GM19324 (cell line): ENCODE results near the gene CHRDL2.
"Not testable (repeated sequence)": the region's sequence is repeated elsewhere in the genome, so short reads cannot be mapped to it uniquely, and the experiment has no call there.

Experiments
- ATAC-seq: cut with Tn5 transposase; IDR thresholded peaks from one replicate; pipeline ENCODE4 v1.9.1; 2021; ENCODE audit warnings: mild to moderate bottlenecking, moderate library complexity; ENCODE audit not compliant: unreplicated experiment, low FRiP score

The CHRDL2 gene, protein sequence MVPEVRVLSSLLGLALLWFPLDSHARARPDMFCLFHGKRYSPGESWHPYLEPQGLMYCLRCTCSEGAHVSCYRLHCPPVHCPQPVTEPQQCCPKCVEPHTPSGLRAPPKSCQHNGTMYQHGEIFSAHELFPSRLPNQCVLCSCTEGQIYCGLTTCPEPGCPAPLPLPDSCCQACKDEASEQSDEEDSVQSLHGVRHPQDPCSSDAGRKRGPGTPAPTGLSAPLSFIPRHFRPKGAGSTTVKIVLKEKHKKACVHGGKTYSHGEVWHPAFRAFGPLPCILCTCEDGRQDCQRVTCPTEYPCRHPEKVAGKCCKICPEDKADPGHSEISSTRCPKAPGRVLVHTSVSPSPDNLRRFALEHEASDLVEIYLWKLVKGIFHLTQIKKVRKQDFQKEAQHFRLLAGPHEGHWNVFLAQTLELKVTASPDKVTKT

GRCh38 chr11:74731301-74732094 lies at the start of gene CHRDL2:
CHRDL2 (minus strand) TSS chr11:74731426; CDS start chr11:74730888, 538 bp downstream.
- no peak for ATAC-seq

- ATAC-seq = no peak
Measured at GRCh38 chr11:74780248-74781005, 49.2 kb upstream of the CHRDL2 start.

DNA sequence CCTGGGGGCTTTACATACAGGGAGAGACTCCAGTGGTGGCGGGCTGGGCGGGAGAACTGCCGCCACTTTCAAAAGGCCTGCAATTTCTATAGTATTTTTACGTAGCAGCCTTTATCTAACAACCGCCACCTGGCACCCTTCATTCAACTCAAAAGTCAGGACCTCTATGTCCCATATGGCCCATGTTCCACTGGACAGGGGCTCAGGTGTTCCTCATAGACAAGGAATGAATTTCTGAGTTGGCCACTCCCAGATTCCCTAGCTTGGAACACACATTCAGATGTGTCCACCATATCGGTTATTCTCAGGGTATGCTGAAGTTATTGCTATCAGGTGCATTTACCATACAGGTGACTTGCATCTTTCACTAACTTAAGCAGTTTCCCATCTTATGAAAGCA lies 47.4 kb upstream of the CHRDL2 start:
- no peak for ATAC-seq

DNA sequence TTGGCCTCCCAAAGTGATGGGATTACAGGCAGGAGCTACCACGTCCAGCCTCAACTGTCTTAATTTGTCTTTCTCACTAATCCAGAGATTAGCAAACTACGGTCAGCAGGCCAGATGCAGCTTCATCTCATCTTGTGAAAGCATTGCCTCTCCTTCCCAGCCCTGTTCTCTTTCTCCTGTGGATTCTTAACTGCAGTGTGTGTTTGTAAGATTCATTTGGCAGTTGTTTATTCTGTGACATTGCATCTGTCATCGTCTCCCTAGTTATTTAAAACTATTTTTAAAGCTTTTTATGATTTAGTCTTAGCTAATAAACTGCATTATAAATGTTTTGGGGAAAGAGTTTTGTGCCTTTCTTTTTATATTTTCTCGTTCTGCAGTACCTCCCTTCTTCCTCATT lies 46.7 kb upstream of the CHRDL2 start:
- no peak for ATAC-seq

DNA sequence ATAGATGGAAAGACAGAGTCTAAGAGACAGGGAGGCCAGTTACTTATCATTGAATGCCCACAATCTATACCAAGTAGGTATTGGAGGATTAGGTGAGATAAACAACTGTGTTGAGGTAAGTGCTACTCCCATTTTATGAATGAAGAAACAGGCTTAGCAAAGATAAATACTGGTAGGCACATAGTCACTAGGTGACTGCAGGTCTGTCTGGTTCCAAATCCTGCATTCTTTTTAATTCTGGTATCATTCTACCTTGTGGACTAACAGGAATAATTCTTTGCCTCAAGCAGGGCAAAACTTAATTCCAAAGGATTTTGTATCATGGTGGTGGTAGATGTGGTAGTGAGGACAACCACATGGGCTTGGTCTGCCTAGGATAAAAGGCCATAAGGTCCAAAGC lies 45.8 kb upstream of the CHRDL2 start:
- ATAC-seq = no peak

GRCh38 chr11:74776546-74776945 lies 45.3 kb upstream of the CHRDL2 start:
- ATAC-seq = no peak

- no peak for ATAC-seq
Measured at GRCh38 chr11:74775762-74776161, 44.5 kb upstream of the CHRDL2 start.

DNA sequence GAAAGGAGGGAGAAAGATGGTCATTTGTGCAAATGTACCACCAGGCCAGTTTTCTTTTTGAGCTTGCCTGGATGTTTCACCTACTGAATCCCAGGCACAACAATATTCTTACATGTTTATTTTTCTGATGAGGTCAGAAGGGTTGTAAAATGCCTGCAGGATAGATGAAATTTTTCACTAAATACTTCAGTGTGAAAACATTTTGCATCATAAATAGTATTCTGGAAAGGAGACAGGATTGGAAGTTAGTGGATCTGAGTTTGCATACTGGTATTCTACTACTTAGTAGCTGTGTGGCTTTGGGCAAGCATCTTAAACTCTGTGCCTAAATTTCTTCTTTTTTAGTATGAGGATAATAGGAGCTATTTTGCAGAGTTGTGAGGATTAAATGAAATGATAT lies 42.2 kb upstream of the CHRDL2 start:
- ATAC-seq = no peak

- ATAC-seq = no peak
Measured at GRCh38 chr11:74771139-74771538, 39.9 kb upstream of the CHRDL2 start.

DNA sequence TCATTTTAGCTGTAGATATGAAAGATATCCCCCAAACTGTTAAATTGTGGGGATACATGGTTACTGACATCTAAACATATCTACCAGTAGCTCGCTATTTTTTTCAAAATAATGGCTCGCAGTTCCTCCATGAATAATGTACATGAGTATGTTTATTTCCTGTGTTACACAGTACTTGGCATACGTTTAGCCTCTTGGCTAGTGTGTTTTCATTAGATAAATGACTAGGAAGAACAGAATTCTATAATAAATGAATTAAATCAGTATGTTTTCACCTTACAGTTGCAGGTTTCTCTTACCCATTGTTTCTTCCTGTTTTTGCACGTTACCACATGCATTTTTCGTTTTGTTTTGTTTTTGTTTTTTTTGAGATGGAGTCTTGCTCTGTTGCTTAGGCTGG lies 39.2 kb upstream of the CHRDL2 start:
- ATAC-seq = no peak

GRCh38 chr11:74769055-74769707 lies 38.0 kb upstream of the CHRDL2 start:
- ATAC-seq = no peak

GRCh38 chr11:74768172-74768651 lies 37.0 kb upstream of the CHRDL2 start:
- ATAC-seq = not testable (repeated sequence)

DNA sequence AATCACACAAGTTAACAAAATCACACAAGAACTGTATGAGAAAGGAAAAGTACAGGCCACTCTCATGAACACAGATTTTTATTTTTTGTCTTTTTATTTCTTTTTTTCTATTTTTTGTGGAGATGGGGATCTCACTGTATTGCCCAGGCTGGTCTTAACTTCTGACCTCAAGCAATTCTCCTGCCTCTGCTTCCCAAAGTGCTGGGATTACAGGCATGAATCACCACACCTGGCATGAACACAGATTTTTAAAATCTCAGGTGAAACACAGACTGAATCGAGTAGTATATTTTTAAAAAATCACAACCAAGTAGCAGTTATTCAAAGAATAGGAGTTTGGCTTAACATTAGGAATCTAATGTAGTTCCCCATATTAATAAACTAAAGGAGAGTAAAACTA lies 35.7 kb upstream of the CHRDL2 start:
- ATAC-seq = no peak

GRCh38 chr11:74756571-74756970 lies 25.3 kb upstream of the CHRDL2 start:
- ATAC-seq = no peak

GRCh38 chr11:74755395-74755995 lies 24.3 kb upstream of the CHRDL2 start:
- ATAC-seq = no peak

DNA sequence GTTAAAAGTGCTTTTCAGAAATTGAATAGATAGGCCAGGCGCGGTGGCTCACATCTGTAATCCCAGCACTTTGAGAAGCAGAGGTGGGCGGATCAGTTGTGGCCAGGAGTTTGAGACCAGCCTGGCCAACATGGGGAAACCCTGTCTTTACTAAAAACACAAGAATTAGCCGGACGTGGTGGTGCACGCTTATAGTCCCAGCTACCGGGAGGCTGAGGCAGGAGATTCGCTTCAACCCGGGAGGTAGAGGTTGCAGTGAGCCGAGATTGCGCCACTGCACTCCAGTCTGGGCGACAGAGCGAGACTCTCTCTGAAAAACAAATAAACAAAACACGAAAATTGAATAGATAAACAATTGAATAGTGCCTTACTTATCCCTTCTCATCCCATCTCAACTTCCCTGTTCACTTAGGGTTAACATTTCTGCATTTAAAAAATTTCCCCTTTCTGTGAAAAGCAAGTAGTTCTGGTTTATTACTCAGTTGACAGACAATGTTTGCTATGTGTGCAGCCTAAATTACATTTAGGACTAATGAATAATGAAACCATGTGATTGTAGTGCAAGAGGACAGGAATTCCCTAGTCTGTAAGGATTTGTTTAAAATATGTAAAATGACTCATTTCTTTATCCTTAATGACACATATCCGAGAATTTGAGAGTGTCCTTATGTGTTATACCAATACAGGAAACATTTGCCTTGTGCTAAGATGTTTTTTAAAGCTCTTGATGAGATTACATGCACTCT lies 23.5 kb upstream of the CHRDL2 start:
- ATAC-seq = no peak

DNA sequence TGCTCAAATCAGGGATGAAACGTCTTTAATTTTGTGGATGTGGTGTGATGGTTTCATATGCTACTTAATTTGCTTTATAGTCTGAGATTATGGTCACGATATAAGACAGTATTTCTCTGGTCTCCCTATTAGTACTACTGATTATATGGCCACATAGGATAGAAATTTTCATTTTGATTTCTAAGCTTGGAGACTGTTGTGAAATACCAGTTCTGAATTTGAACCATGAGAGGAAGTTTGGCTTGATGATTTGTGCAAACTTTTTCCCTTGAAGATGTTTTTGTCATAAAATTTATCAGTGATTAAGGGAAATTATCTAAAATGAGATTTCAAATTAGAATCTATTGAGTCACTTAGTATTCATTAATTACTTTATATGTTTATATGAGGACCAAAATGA lies 20.1 kb upstream of the CHRDL2 start:
- no peak for ATAC-seq

DNA sequence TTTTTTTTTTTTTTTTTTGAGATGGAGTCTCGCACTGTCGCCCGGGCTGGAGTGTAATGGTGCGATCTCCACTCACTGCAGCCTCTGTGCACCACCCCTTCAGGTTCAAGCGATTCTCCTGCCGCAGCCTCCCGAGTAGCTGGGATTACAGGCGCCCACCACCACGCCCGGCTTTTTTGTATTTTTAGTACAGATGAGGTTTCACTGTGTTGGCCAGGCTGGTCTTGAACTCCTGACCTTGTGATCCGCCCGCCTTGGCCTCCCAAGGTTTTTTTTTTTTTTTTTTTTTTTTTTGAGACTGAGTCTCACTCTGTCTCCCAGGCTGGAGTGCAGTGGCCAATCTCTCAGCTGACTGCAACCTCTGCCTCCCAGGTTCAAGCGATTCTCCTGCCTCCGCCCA lies 19.4 kb upstream of the CHRDL2 start:
- ATAC-seq = not testable (repeated sequence)

DNA sequence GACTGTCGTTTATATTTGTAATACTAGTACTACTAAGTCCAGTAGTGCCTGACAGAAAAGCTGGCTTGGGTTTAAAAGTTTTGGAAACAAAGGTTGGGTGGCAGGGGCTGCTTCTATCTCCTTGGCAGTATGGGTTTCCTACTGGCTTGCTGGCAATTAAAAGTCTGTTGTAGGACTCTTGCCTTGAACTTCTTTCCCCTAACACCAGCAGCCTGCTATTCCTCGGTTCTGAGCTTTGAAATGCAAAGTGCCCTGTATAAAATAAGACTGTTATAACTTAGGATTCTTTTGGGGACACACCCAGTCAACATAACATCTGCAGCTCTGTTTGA lies 18.7 kb upstream of the CHRDL2 start:
- ATAC-seq = no peak
